B cell (primary cell): ENCODE measurements around the gene ESYT1. TPM values are rescaled to one million over a fixed set of nuclear protein-coding genes. Genes with fewer than 3 reads are reported as not detected.

Experiments
- ATAC-seq: fragments of 200-7000 bp; cut with Tn5 transposase; one replicate; pipeline ENCODE4 v1.10.0; 2021; ENCODE audit warnings: low read depth, mild to moderate bottlenecking, moderate number of reproducible peaks, moderate library complexity
- CTCF ChIA-PET: fragments of 350-600 bp; sonication (Branson Sonifier 250); formaldehyde crosslinking; loops from one replicate; lab custom pipeline; 2021; ENCODE audit warnings: antibody characterized with exemption, inconsistent platforms; lab: Charles Lee
- POLR2A ChIA-PET: fragments of 350-600 bp; sonication (Branson Sonifier 250); formaldehyde crosslinking; loops from one replicate; lab custom pipeline; 2021; ENCODE audit warnings: antibody characterized with exemption; lab: Charles Lee
- DNase-seq: peaks from one replicate; pipeline ENCODE4 v3.0.0; 2013
- H2AFZ ChIP-seq: 2 replicates; pipeline ENCODE4 v1.6.1; 2012; ENCODE audit warnings: mild to moderate bottlenecking, low read depth, low read length; ENCODE audit not compliant: insufficient read depth, poor library complexity, severe bottlenecking
- H3K27ac ChIP-seq, 2 donors: 1 replicate in 1 of 2; 2 replicates in 1 of 2; pipeline ENCODE4 v1.5.1; 2012 to 2013; ENCODE audit warnings: low read length in 2 of 2, mild to moderate bottlenecking in 2 of 2, moderate library complexity in 1 of 2
- H3K27me3 ChIP-seq, 4 experiments: fragments of 200-600 bp in 1 of 4; sonication (generic) in 1 of 4; replicated peaks in 1 of 4; 1 replicate in 2 of 4; 2 replicates in 2 of 4; pipeline versions ENCODE4 v1.6.1 to v1.7.0; 2013 to 2016; ENCODE audit warnings: low read length in 3 of 4, mild to moderate bottlenecking in 2 of 4, mixed read lengths in 1 of 4, moderate library complexity in 1 of 4; ENCODE audit not compliant: insufficient read depth in 4 of 4, control insufficient read depth in 3 of 4; ENCODE audit errors: control extremely low read depth in 1 of 4
- H3K36me3 ChIP-seq, 2 experiments: replicated peaks in 1 of 2; 1 replicate in 1 of 2; 2 replicates in 1 of 2; pipeline versions ENCODE4 v1.6.1 to v1.7.1; 2013; ENCODE audit warnings: low read length in 1 of 2; ENCODE audit not compliant: insufficient read depth in 2 of 2, control insufficient read depth in 1 of 2; ENCODE audit errors: control extremely low read depth in 1 of 2, extremely low read depth in 1 of 2
- H3K4me1 ChIP-seq, 2 donors: fragments of 200-600 bp in 1 of 2; sonication (generic) in 1 of 2; 1 replicate in 1 of 2; 2 replicates in 1 of 2; pipeline versions ENCODE4 v1.5.1 to v1.6.1; 2013 to 2017; ENCODE audit warnings: low read length in 2 of 2; ENCODE audit not compliant: control insufficient read depth in 2 of 2, insufficient read depth in 2 of 2
- H3K4me2 ChIP-seq: replicated peaks from 2 replicates; pipeline ENCODE3; 2012; ENCODE audit warnings: mild to moderate bottlenecking, low read depth, low read length; ENCODE audit not compliant: poor library complexity, severe bottlenecking
- H3K4me3 ChIP-seq, 5 experiments: fragments of 200-600 bp in 1 of 5; sonication (generic) in 1 of 5; 1 replicate in 3 of 5; 2 replicates in 2 of 5; pipeline versions ENCODE4 v1.5.1 to v1.7.0; 2011 to 2016; ENCODE audit warnings: low read length in 4 of 5, mild to moderate bottlenecking in 4 of 5, low read depth in 2 of 5, control low read depth in 1 of 5, moderate library complexity in 1 of 5; ENCODE audit not compliant: insufficient read depth in 1 of 5; ENCODE audit errors: control extremely low read depth in 1 of 5, extremely low read depth in 1 of 5
- H3K79me2 ChIP-seq: fragments of 200-600 bp; sonication (generic); one replicate; pipeline ENCODE4 v1.6.0; 2016; ENCODE audit warnings: low read length; ENCODE audit not compliant: control insufficient read depth, insufficient read depth
- H3K9ac ChIP-seq: fragments of 200-600 bp; sonication (generic); 2 replicates; pipeline ENCODE4 v1.6.1; 2017; ENCODE audit warnings: mild to moderate bottlenecking, low read length, moderate library complexity
- H3K9me3 ChIP-seq, 3 donors: one replicate each; pipeline versions ENCODE4 v1.6.1 to v1.7.1; 2013; ENCODE audit warnings: low read length in 2 of 3; ENCODE audit not compliant: control insufficient read depth in 2 of 3, insufficient read depth in 1 of 3; ENCODE audit errors: control extremely low read depth in 1 of 3
- H4K20me1 ChIP-seq: 2 replicates; pipeline ENCODE4 v1.6.0; 2012; ENCODE audit warnings: mild to moderate bottlenecking, low read length; ENCODE audit not compliant: insufficient read depth, control insufficient read depth, poor library complexity, severe bottlenecking
- H3K27ac Mint-ChIP-seq: one replicate; pipeline ENCODE4 v1.8.0; 2021; ENCODE audit warnings: mixed read lengths
- H3K27me3 Mint-ChIP-seq: one replicate; pipeline ENCODE4 v1.8.0; 2021; ENCODE audit warnings: mixed read lengths
- H3K4me1 Mint-ChIP-seq: one replicate; pipeline ENCODE4 v1.8.0; 2021; ENCODE audit warnings: mixed read lengths
- H3K4me3 Mint-ChIP-seq: one replicate; pipeline ENCODE4 v1.8.0; 2021; ENCODE audit warnings: mixed read lengths
- H3K9me3 Mint-ChIP-seq: one replicate; pipeline ENCODE4 v1.8.0; 2022; ENCODE audit warnings: mixed read lengths; ENCODE audit not compliant: insufficient read depth
- EZH2 ChIP-seq: IDR thresholded peaks from 2 replicates; pipeline ENCODE4 v1.6.1; 2012; ENCODE audit warnings: borderline replicate concordance, low read depth, mild to moderate bottlenecking, moderate library complexity, low read length; ENCODE audit not compliant: insufficient read depth, poor library complexity, severe bottlenecking
- WGBS: methylation state at CpG from one replicate; pipeline ENCODE4 v1.1.5; 2013; ENCODE audit warnings: missing lambda C conversion rate; ENCODE audit not compliant: insufficient coverage; 5-methylcytosine and 5-hydroxymethylcytosine counted together
- intact Hi-C: fragments of 100-400 bp; cut with micrococcal nuclease; formaldehyde crosslinking; loops from one replicate; pipeline ENCODE4 v1.10.0; 2022
- polyA plus RNA-seq: library from polyadenylated mRNA; depleted of rRNA; stranded (reverse); fragments of >200 nt; gene quantifications from 2 replicates; pipeline ENCODE4 v1.2.3, GENCODE V29; 2012
- total RNA-seq, 2 donors: library from RNA; stranded (reverse); fragments of 120-200 nt in 1 of 2; gene quantifications; 1 replicate in 1 of 2; 2 replicates in 1 of 2; pipeline versions ENCODE4 v1.2.3 to v1.2.4, GENCODE V29; 2013 to 2022
- TF ChIP-seq, protein P1 (sequence below): fragments of 200-600 bp; IDR thresholded peaks from one replicate; pipeline ENCODE4 v1.8.0; 2022; ENCODE audit warnings: antibody characterized with exemption, mild to moderate bottlenecking

The ESYT1 gene
- total and polyA plus RNA-seq, 2 donors (not counting 1 experiment from before 2014, with no cell fraction given): 154 to 162 TPM

DNA sequence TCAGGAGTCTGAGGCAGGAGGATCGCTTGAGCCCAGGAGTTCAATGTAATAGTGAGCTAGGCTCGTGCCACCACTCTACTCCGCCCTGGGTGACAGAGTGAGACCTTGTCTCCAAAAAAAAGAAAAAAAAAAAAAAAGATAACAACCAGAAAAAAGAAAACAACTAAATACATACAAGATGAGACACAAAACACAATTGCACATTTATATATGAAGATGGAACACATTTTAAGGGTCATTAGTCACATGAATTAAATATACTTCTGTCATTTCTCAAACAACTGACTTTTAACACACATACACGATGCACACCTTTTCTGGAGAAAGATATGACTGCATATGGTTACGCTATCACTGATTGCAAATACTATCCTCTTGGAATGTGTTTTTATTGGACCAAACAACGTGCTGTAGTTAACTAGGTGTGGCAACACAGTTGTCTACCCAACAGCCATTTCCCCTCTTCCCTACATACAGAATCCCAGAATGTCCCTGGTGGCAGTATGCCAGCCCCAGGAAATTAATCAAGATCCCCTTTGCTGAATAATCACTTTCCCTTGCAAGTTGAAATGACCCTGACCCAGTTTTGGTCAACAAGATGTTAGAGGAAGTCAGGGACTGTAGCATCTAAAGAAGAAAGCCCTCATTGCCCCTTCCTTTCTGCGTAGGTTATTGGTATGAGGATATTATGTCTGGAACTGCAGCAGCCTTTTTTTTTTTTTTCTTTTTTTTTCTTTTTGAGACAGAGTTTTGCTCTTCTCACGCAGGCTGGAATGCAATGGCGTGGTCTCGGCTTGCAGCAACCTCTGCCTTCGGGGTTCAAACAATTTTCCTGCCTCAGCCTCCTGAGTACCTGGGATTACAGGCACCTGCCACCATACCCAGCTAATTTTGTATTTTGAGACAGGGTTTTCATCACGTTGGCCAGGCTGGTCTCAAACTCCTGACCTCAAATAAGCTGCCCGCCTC, 18.7 kb downstream of the ESYT1 start:
- ChIA-PET POLR2A (interaction anchor here (0.6 to 1.2 kb wide), 3 partner anchors 15 to 1080 kb away, joined by 3 to 7 read pairs (median 5); no protein-coding TSS in a partner anchor), CTCF (interaction anchor here (0.6 to 0.7 kb wide), 2 partner anchors 43 to 1643 kb away, joined by 3 to 5 read pairs; partner anchors contain the start of gene PA2G4)
- peaks cover 0 to 40% of the 10 kb centered on the region in 2 experiments for H3K36me3 ChIP-seq
- H3K27me3 ChIP-seq: no peaks in the 10 kb centered on the region
- H3K9me3 ChIP-seq: no peaks in the 10 kb centered on the region
- H2AFZ ChIP-seq: no peak overlapping the region
- 81% methylated on average over 4 of the region's 13 CpGs for WGBS
- Mint-ChIP-seq H3K27ac (peak overlapping the region; percentile 63), H3K4me1 (peaks cover 21% of the 10 kb centered on the region), H3K27me3 (no peaks in the 10 kb centered on the region), H3K9me3 (no peaks in the 10 kb centered on the region), H3K4me3 (no peak overlapping the region)
- peaks cover 9% of the 10 kb centered on the region for H3K79me2 ChIP-seq
- no peak overlapping the region for H3K9ac ChIP-seq
- DNase-seq (no peak), ATAC-seq (no peak)
- H3K27ac ChIP-seq: no peak overlapping the region
- intact Hi-C loops: no loop called here
- H3K4me3 ChIP-seq: no peak overlapping the region
- H4K20me1 ChIP-seq: peaks cover 6% of the 10 kb centered on the region
- no peak overlapping the region for H3K4me2 ChIP-seq
- peaks cover 6 to 7% of the 10 kb centered on the region in 2 donors for H3K4me1 ChIP-seq
- TF ChIP-seq, protein P1, sequence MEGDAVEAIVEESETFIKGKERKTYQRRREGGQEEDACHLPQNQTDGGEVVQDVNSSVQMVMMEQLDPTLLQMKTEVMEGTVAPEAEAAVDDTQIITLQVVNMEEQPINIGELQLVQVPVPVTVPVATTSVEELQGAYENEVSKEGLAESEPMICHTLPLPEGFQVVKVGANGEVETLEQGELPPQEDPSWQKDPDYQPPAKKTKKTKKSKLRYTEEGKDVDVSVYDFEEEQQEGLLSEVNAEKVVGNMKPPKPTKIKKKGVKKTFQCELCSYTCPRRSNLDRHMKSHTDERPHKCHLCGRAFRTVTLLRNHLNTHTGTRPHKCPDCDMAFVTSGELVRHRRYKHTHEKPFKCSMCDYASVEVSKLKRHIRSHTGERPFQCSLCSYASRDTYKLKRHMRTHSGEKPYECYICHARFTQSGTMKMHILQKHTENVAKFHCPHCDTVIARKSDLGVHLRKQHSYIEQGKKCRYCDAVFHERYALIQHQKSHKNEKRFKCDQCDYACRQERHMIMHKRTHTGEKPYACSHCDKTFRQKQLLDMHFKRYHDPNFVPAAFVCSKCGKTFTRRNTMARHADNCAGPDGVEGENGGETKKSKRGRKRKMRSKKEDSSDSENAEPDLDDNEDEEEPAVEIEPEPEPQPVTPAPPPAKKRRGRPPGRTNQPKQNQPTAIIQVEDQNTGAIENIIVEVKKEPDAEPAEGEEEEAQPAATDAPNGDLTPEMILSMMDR: no peak
- TF ChIP-seq EZH2: no peak
